GM11168 (cell line): ENCODE results near the gene ABCC6.
"Not testable (repeated sequence)": the region's sequence is repeated elsewhere in the genome, so short reads cannot be mapped to it uniquely, and the experiment has no call there.

Experiments used
- in situ Hi-C: fragments of 300-500 bp; cut with MboI; formaldehyde crosslinking; loops from one replicate; pipeline ENCODE4 v1.12.0; 2022; ENCODE audit warnings: low sequenced_read_pairs; ENCODE audit not compliant: unreplicated experiment

The ABCC6 gene

GRCh38 chr16:16124438-16124837 is 98.9 kb downstream of the ABCC6 start:
- in situ Hi-C loops: loop anchor here (10.0 kb wide), 1 partner anchor 270 kb away; the partner anchor contains the start of gene MYH11

- in situ Hi-C loops: loop anchor here (10.0 kb wide), 1 partner anchor 267 kb away; the partner anchor contains the start of gene MYH11
Observed at GRCh38 chr16:16122264-16122663, 101.0 kb downstream of the ABCC6 start.

- in situ Hi-C loops: loop anchor here (10.0 kb wide), 1 partner anchor 266 kb away; the partner anchor contains the start of gene MYH11
Observed at GRCh38 chr16:16121185-16121727, 102.0 kb downstream of the ABCC6 start.

- in situ Hi-C loops: loop anchor here (10.0 kb wide), 1 partner anchor 266 kb away; the partner anchor contains the start of gene MYH11
Observed at GRCh38 chr16:16120382-16121184, 102.7 kb downstream of the ABCC6 start.

GRCh38 chr16:16120044-16120381 is 103.3 kb downstream of the ABCC6 start:
- in situ Hi-C loops: loop anchor here (10.0 kb wide), 1 partner anchor 265 kb away; the partner anchor contains the start of gene MYH11

GRCh38 chr16:16118337-16118736 is 105.0 kb downstream of the ABCC6 start:
- in situ Hi-C loops: no loop called here

GRCh38 chr16:16116841-16117240 is 106.5 kb downstream of the ABCC6 start:
- in situ Hi-C loops: no loop called here

GRCh38 chr16:16113076-16113475 is 110.2 kb downstream of the ABCC6 start:
- in situ Hi-C loops: no loop called here

GRCh38 chr16:16112450-16113053 is 110.7 kb downstream of the ABCC6 start:
- in situ Hi-C loops: no loop called here

- in situ Hi-C loops: no loop called here
Observed at GRCh38 chr16:16111639-16112038, 111.7 kb downstream of the ABCC6 start.

- in situ Hi-C loops: no loop called here
Observed at GRCh38 chr16:16110111-16110490, 113.2 kb downstream of the ABCC6 start.

- in situ Hi-C loops: no loop called here
Observed at GRCh38 chr16:16109453-16110110, 113.7 kb downstream of the ABCC6 start.

- in situ Hi-C loops: no loop called here
Observed at GRCh38 chr16:16108759-16109158, 114.5 kb downstream of the ABCC6 start.

- in situ Hi-C loops: no loop called here
Observed at GRCh38 chr16:16107839-16108238, 115.5 kb downstream of the ABCC6 start.

GRCh38 chr16:16106466-16106865 is 116.8 kb downstream of the ABCC6 start:
- in situ Hi-C loops: no loop called here

GRCh38 chr16:16105646-16106045 is 117.6 kb downstream of the ABCC6 start:
- in situ Hi-C loops: no loop called here

GRCh38 chr16:16104804-16105141 is 118.5 kb downstream of the ABCC6 start:
- in situ Hi-C loops: not testable (repeated sequence)

GRCh38 chr16:16104132-16104803 is 119.0 kb downstream of the ABCC6 start:
- in situ Hi-C loops: not testable (repeated sequence)

- in situ Hi-C loops: no loop called here
Observed at GRCh38 chr16:16102738-16103137, 120.6 kb downstream of the ABCC6 start.

GRCh38 chr16:16101585-16101984 is 121.7 kb downstream of the ABCC6 start:
- in situ Hi-C loops: no loop called here
